ENCODE results near the gene SNX1.
A peak's percentile ranks its signal among the peaks of the same experiment; 100 is the strongest.
"Not testable (repeated sequence)": the region's sequence is repeated elsewhere in the genome, so short reads cannot be mapped to it uniquely, and the experiment has no call there.

SNX1 gene

GRCh38 chr15:64095795-64096667, at the start of gene SNX1:
SNX1 (plus strand) TSS chr15:64095982; CDS start chr15:64096014, 32 bp downstream.
- peak; percentile 98 for DNase-seq

GRCh38 chr15:64046421-64047153, 49.2 kb upstream of the SNX1 start, which contains the start of gene DAPK2:
DAPK2 (minus strand) TSS chr15:64046485; CDS start chr15:64040261, 6,224 bp downstream.
- DNase-seq, result peak; percentile 83

GRCh38 chr15:64048781-64049460, 46.9 kb upstream of the SNX1 start:
- DNase-seq, result peak; percentile 49

- DNase-seq, result no peak
These were observed 45.3 kb upstream of the SNX1 start for GRCh38 chr15:64050281-64051092.

GRCh38 chr15:64051093-64051402, 44.7 kb upstream of the SNX1 start:
- DNase-seq, result no peak

- no peak for DNase-seq
These were observed 44.1 kb upstream of the SNX1 start for GRCh38 chr15:64051407-64052259.

- DNase-seq, result no peak
These were observed 42.8 kb upstream of the SNX1 start for GRCh38 chr15:64052925-64053491.

- not testable (repeated sequence) for DNase-seq
These were observed 42.1 kb upstream of the SNX1 start for GRCh38 chr15:64053674-64054073.

- DNase-seq, result no peak
These were observed 37.5 kb upstream of the SNX1 start for GRCh38 chr15:64058279-64058678.

- peak; percentile 66 for DNase-seq
These were observed 36.7 kb upstream of the SNX1 start for GRCh38 chr15:64059104-64059503.

GRCh38 chr15:64060716-64061115, 35.1 kb upstream of the SNX1 start:
- DNase-seq, result no peak

GRCh38 chr15:64066451-64066850, 29.3 kb upstream of the SNX1 start:
- no peak for DNase-seq

GRCh38 chr15:64067564-64068030, 28.2 kb upstream of the SNX1 start:
- DNase-seq, result peak; percentile 87

GRCh38 chr15:64068133-64068532, 27.6 kb upstream of the SNX1 start:
- no peak for DNase-seq

- DNase-seq, result no peak
These were observed 25.7 kb upstream of the SNX1 start for GRCh38 chr15:64070106-64070505.

- DNase-seq, result no peak
These were observed 24.6 kb upstream of the SNX1 start for GRCh38 chr15:64070965-64071851.

GRCh38 chr15:64071931-64072765, 23.6 kb upstream of the SNX1 start:
- no peak for DNase-seq

GRCh38 chr15:64072812-64073211, 23.0 kb upstream of the SNX1 start:
- no peak for DNase-seq

GRCh38 chr15:64073496-64073895, 22.3 kb upstream of the SNX1 start:
- DNase-seq, result not testable (repeated sequence)

Data from hematopoietic multipotent progenitor cell treated with erythropoietin and hydrocortisone succinate and interleukin-3 and kit ligand, for 4 days (in vitro differentiated cells).